GM18520 (cell line): ENCODE results near the gene STK11IP.

Source experiments
- ATAC-seq: cut with Tn5 transposase; IDR thresholded peaks from one replicate; pipeline ENCODE4 v1.9.1; 2021; ENCODE audit not compliant: unreplicated experiment

Gene STK11IP

DNA sequence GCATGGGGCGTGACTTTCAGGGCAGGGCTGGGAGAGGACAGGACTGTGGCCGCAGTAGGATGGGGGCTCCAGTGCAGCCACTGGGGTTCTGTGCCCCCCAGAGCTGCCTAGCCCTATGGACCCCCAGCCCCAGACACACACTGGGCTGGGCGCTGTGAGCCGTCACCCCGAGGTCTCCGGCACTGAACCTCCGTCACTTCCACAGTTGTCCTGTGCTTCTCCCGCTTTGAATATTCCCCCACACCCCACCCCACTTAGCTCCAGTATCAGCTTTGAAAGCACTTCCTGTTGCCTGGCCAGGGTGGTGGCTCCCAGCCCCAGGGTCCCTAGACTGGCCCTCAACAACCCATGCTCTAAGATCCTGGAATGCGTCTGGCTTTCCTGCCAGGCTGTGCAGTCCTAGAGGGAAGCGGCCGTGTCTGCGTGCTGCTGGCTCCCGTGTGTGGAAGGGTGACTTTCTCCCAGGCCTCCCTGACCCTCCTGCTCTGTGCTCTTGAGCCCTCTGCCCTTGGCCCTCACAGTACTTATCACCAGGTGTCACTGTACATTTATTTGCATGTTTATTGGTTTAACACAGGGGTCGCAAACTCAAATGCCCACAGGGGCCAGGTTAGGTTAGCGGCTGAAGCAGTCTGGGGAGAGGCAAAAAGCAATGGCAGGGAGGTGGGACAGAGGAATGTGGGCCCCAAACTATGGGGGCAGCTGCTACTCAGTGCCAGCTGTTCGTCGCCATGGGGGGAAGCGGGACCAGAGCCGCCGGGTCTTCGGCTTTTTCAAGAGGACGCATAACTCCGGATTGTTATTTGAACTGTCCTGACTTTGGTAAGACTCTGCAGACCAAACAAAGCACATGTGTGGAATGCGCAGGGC lies 36.2 kb upstream of the STK11IP start:
- no peak for ATAC-seq

DNA sequence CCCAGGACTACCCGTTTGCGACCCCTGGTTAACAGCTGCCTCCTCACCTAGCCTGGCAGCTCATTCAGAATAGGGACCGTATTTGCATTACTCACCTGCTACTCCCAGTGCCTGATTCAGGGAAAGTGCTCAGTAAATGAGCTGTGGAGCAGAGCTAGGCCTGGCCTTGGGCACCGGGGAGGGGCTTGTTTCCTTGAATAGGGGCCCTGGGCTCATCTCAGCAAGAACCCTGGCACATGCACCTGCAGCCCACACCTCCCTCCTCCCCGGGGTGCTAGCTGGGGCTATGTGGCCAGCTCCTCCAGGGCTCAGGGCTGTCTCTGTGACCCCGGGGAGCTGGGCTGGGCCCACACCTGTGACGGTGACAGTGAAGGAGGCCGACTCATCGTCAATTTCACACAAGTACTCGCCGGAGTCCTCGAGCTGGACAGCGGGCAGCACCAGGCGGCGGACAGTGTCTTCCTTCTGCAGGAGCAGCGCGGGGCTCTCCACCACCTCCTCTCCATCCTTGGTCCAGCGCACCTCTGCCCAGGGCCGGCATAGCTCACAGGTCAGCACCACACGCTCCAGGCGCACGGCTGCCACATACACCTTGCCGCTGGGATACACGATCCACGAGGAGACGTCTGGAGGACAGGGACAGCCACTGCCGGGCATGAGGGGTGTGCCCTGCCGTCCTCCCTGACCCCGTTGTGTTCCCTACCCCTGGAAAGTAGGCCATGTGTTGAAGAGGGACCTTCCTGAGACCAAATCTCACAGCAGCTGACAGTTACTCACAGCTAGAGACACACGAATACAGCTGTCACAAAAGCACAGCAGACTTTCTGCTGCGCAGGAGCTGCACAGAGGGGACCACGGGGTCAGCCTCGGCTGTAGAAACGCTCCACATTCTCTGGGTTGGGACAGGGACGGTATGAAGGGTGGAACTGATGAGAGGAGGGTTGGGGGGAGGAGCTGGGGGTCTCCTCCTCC lies 35.3 kb upstream of the STK11IP start:
- ATAC-seq = no peak

DNA sequence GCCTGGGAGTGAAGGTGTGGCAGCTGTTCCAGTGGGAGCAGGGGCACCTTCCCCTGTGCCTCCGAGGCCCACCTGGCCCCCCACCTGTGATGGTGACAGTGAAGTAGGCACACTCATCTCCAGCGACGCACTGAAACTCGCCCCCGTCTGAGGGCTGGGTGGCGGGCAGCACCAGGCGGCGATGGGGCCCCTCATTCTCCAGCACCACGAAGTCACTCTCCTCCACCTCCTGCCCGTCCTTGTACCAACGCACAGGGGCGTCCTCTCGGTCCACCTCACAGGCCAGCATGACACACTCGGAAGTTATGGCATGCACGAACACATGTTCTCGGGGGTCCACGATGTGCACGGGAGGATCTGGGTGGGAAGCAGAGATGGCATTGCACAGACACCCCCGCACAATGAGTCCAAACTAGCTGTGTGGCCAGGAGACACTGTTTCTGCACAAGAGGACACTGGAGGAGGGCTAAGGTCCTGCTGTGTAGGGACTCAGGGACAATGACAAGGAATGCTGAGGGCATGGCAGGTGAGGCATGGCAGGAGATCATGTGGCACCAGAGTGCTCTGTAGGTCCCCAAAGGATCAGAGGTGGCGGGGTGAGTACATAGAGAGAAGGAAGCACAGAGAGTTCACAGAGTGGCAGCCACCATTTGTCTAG lies 34.3 kb upstream of the STK11IP start:
- no peak for ATAC-seq

DNA sequence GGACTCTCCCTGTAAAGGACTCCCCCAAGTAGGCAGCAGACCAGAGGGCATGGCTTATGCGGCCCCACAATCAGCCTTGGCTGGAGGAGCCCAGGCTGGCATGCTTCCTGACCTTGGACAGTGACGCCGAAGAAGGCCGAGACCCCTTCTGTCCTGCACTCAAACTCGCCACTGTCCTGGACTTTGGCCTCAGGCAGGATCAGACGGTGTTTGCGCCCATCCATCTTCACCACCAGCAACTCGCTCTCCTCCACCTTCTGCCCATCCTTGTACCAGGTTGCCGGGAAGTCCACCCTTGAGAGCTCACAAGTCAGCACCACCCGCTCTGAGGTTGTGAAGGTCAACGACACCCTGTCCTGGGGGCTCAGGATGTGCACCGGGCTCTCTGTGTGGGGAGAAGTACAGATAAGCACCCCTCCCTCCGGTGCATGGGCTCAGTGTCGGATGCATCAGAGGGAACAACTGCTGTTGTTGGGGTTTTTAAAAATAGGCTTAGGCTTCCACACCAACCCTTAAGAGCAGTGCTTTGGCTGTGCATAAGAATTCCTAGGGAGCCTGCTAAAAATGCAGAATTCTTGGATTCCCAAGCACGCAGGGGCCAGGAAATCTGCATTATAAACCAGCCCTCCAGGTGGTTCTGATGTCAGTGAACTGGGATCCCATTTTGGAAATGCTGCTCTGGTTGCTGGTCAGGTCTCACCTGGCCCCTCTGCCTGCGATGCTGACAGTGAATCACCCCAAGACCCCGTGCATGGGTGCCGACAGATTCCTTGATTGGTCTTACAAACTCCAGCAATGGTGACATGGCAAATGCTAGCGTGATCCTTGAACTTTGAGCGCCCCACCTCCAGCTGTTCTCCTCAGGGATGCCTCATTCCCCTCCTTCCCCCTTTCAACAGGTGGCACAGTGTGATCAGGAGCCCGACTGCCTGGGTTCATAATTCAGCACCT lies 32.3 kb upstream of the STK11IP start:
- ATAC-seq = no peak

DNA sequence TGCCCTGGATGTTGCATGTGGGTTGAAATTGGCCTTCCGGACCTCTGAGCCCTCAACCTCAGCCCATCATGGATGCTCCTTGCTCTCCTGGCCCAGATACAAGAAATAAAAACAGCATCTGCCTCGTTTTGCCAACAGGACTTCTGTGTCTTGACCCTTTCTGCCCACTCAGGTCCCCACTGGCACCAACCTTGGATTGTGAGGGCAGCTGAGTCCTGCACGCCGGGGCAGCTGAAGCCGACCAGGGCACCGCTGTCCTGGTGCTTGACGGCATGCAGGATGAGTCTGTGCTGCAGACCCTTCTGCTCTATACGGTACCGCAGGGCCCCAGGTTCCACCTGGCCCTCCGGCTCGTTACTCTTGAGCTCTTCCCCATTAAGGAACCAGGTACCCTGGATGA lies 31.0 kb upstream of the STK11IP start:
- ATAC-seq = no peak

DNA sequence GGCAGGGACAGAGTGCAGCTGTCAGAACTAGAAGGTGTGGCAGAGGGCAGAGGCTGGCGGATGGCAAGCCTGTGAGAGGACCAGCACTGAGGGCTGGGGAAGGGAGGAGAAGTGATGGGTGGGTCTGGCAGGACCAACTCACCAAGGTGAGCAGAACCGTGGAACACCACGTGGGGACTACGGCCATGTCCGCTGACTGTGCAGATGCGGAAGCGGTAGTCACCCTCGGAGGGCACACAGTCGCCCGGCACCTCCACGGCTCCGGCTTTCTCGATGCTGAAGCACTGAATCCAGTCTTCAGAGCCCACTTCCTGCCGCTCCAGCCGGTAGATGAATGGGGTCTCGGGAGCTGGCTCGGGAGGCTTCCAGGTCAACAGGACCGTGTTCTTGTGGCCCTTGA lies 30.5 kb upstream of the STK11IP start:
- no peak for ATAC-seq

DNA sequence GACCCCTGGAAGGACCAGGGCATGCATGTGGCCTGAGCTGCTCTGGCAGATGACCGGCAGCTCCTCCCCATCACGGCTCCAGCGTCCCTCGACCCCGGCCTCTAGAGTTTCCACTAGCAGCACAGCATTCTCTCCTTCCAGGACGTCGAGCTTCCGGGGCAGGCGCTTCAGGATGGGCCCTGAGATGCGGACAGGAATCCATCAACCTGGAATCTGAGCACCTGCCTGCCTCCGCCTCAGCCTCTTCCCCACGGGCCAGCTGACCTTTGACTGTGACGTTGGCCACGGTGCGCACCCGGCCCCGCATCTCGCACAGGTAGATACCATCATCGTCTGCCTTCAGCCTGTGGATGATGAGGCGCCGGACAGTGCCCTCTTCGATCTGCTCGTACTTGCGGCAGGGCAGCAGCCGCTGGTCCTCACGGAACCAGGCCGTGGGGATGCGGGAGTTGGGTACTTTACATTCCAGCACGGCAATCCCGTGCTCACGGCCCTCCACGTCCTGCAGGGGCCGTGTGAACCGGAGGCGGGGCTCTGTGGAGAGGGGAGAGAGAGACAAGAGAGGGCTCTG lies 29.8 kb upstream of the STK11IP start:
- ATAC-seq = no peak

DNA sequence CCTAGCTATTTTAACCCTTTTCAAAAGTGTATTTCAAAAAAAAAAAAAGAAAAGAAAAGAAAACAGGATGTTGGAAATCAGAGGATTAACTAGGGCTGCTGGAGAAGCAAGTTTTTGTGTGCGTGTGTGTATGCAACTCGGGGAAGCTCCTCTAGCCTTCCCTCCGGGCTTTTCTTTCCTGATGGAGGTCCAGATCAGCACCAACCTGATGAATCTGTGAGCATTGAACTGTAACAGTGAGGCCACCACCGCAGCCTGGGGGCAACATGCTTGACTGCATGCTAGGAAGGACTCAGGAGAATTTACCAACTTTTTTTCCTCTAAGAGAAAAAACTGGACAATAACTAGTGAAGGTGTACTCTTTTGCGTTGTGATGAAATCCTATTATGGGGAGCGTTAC lies 28.6 kb upstream of the STK11IP start:
- ATAC-seq = no peak

DNA sequence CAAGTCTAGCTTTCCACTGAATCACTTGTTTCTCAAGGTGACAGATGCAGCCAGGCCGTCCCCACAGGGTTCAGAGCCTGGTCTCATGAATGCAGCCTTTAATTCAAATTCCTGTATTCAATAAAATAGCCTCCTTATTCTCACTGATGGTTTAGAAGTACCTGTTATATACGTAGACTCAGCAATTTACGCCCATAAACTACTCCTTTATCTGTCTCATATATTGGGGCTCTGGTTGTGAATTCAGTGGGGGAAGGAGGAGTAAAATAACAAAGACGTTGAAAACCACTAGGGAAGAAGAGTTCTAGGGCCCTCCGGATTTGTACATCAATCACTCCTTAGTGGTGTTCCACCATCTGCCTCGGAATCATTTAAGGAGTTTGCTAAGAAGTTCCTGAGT lies 28.0 kb upstream of the STK11IP start:
- ATAC-seq = no peak

DNA sequence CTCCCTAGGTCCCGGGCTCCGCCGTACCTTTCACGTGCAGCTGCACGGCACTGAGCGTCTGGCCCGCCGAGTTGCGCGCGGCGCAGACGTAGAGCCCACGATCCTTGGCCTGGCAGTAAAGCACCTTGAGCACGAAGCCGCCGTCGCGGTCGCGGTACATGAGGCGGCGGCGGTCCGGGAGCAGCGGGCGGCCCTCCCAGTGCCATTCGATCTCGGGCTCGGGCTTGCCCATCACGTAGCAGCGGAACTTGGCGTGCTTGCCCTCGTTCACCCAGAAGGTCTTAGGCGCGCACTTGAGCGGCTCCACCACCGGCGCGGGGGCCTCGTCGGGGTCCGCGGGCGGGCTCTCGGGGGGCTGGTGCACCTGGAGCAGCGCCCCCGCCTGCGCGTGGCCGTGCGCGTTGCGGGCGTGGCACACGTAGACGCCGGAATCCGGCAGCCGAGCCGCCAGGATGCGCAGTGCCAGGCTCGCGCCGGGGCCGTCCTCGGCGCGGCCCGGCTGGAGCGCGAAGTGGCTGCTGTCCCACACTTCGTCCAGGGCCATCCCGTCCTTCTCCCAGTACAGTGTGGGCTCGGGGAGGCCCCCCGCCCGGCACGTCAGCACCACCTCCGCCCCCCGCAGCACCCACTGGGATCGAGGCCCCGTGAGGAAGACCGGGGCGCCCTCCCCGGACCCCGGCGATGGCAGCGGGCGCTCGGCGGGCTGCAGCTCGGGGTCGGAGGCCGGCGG lies 27.3 kb upstream of the STK11IP start:
- no peak for ATAC-seq

DNA sequence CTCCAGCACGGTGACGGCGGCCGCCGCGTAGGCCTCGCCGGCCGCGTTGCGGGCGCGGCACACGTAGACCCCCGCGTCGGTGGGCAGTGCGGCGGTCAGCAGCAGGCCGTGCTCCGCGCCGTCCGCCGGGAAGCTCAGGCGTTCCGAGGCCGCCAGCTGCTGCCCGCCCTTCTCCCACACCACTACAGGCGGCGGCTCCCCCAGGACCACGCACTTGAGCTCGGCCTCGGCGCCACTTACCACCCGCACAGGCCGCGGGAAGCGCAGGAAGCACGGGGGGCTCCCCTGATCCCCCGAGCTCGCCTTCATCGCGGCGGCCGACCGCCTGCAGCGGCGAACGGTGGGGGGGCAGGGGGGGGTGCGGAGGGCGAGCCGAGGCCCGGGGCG lies 26.7 kb upstream of the STK11IP start:
- ATAC-seq = no peak

DNA sequence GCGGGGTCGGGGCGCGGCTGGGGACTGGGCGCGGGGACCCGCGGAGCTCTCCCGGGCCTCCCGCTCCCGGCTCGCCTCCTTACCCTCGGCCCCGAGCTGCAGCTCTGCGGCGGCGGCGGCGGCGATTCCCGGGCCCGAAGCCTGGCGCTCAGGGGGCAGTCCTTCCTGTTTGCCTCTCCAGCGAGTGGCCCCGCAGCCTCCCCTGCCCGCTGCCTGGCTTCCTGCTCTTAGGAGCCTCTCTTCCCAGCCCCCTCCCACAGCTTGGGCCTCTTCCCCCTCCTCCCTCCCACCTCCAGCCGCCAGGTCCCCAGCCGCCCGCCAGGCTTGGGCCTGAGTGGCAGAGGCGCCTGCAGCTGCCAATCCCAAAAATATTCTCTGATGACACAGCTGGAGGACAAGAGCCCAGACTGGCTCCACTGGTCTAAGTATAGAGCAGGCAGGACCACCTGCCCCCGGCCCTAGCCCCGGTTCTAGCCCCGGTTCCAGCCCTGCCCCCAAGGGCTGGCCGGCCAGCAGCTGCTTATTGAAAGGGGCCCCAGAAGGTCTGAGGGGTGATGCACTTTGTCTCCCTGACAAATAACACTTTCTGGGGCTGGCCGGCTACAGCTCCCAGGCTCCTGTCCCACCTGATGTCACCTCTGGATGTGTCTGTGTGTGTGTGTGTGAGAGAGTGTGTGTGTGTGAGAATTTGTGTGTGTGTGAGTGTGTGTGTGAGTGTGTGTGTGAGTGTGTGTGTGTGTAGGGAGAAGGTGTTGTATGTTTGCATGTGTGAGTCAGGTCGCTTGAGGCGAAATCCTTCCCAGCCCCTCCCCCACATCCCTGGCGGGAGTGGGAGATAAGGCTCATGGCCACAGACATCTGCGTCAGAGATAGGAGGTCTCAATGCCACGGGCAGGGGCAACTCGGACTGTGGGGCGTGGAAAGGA lies 26.1 kb upstream of the STK11IP start, which contains the start of gene OBSL1:
TSS of gene OBSL1 (minus strand) at position 229 of the 926 bp plus-strand sequence. CDS start 307 bp downstream, outside the sequence.
- no peak for ATAC-seq

DNA sequence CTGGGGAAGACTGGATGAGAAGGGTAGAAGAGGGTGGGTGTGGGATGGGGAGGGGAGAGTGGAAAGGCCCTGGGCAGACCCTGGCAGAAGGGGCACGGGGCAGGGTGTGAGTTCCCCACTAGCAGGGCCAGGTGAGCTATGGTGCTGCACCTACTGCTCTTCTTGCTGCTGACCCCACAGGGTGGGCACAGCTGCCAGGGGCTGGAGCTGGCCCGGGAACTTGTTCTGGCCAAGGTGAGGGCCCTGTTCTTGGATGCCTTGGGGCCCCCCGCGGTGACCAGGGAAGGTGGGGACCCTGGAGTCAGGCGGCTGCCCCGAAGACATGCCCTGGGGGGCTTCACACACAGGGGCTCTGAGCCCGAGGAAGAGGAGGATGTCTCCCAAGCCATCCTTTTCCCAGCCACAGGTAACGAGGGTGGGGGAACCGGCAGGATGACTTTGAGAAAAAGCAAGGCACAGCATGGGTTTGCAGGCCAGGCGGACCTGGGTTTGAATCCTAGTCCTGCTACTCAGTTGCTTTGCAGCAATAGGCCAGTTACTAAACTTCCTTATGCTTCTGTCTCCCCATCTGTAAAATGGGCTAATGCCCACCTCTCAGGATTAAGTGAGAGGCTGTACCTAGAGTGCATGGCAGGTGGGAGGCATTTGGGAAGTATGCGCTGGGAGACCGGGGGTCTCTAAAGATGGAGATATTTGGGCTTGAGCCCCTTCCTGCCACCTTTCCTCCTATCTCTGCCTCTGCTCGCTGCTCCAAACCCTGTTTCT lies 25.2 kb upstream of the STK11IP start, which contains the start of gene INHA:
TSS of gene INHA (plus strand) at position 74 of the 765 bp plus-strand sequence. CDS start at position 139, 65 bp downstream.
- no peak for ATAC-seq

DNA sequence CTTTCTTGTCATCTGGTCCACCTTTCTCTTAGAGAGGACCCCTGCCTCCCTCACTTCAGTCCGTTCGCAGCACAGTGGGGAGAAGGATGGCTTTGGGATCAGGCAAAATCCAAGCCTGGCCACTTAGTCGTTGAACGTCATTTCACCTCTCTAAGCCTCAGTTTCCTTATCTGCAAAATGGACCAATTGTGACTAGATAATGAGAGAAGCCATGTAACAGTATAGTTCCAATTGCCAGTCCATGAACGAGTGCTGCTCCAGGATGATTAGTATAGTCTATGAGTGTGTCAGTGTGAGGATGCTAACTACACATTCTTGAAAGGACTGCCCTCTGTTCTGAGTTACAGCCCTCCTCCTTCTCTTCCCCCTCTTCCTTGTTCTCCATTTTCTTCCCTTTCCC lies 24.5 kb upstream of the STK11IP start:
- ATAC-seq = no peak

DNA sequence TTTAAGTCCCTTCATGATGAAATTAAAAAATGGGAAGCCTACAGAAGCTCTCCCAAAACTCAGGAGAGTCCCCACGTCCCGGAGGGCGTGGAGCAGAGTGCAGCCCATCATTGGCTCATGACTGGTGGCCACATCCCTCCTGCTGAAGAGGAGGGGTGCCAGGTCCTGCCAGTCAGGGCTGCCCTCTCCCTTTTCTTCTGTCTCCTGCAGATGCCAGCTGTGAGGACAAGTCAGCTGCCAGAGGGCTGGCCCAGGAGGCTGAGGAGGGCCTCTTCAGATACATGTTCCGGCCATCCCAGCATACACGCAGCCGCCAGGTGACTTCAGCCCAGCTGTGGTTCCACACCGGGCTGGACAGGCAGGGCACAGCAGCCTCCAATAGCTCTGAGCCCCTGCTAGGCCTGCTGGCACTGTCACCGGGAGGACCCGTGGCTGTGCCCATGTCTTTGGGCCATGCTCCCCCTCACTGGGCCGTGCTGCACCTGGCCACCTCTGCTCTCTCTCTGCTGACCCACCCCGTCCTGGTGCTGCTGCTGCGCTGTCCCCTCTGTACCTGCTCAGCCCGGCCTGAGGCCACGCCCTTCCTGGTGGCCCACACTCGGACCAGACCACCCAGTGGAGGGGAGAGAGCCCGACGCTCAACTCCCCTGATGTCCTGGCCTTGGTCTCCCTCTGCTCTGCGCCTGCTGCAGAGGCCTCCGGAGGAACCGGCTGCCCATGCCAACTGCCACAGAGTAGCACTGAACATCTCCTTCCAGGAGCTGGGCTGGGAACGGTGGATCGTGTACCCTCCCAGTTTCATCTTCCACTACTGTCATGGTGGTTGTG lies 23.0 kb upstream of the STK11IP start:
- ATAC-seq = no peak
